ENCODE results near the gene FOXN3. TPM values are rescaled to one million over a fixed set of nuclear protein-coding genes. Genes with fewer than 3 reads are reported as not detected.

Gene FOXN3
- total RNA-seq, 2 donors from 2014 or later: 115 to 119 TPM

GRCh38 chr14:89417465-89418225, 612 bp upstream of the FOXN3 start:
- intact Hi-C loops (cut with DNase I): loop anchor here in 1 of 2 donors (5.0 to 10.0 kb wide), 4 partner anchors 113 to 373 kb away; no protein-coding TSS in a partner anchor
- peak; percentile 42 to 43 for ATAC-seq
- DNase-seq: peak; percentile 62

- DNase-seq (peak; percentile 96), ATAC-seq (peak; percentile 90 to 91)
- intact Hi-C loops (cut with DNase I): loop anchor here in 1 of 2 donors (5.0 to 10.0 kb wide), 4 partner anchors 111 to 371 kb away; no protein-coding TSS in a partner anchor
Measured at GRCh38 chr14:89416002-89416995, 734 bp downstream of the FOXN3 start.

GRCh38 chr14:89415159-89415558, 1.9 kb downstream of the FOXN3 start:
- no peak for ATAC-seq
- intact Hi-C loops (cut with DNase I): loop anchor here in 1 of 2 donors (5.0 to 10.0 kb wide), 4 partner anchors 110 to 370 kb away; no protein-coding TSS in a partner anchor
- no peak for DNase-seq

- intact Hi-C loops (cut with DNase I): loop anchor here in 1 of 2 donors (10.0 kb wide), 3 partner anchors 107 to 367 kb away; no protein-coding TSS in a partner anchor
- ATAC-seq (no peak), DNase-seq (no peak)
Measured at GRCh38 chr14:89411976-89412375, 5.1 kb downstream of the FOXN3 start.

GRCh38 chr14:89409961-89410360, 7.1 kb downstream of the FOXN3 start:
- peak in 1 of 2 donors; percentile 31 for ATAC-seq
- intact Hi-C loops (cut with DNase I): loop anchor here in 1 of 2 donors (10.0 kb wide), 3 partner anchors 105 to 365 kb away; no protein-coding TSS in a partner anchor
- DNase-seq: no peak

- DNase-seq: no peak
- intact Hi-C loops (cut with DNase I): no loop called here
- ATAC-seq: peak in 1 of 2 donors; percentile 21
Measured at GRCh38 chr14:89408907-89409700, 7.9 kb downstream of the FOXN3 start.

GRCh38 chr14:89407856-89408255, 9.2 kb downstream of the FOXN3 start:
- ATAC-seq (peak in 1 of 2 donors; percentile 63), DNase-seq (no peak)
- intact Hi-C loops (cut with DNase I): no loop called here

- peak; percentile 29 to 66 for ATAC-seq
- intact Hi-C loops (cut with DNase I): no loop called here
Measured at GRCh38 chr14:89406941-89407340, 10.1 kb downstream of the FOXN3 start.

GRCh38 chr14:89406361-89406760, 10.7 kb downstream of the FOXN3 start:
- ATAC-seq: no peak
- intact Hi-C loops (cut with DNase I): no loop called here
- DNase-seq: no peak

More at GRCh38 chr14:89406941-89407340, 10.1 kb downstream of the FOXN3 start:
- DNase-seq: no peak

- intact Hi-C loops (cut with DNase I): no loop called here
- DNase-seq (no peak), ATAC-seq (no peak)
Measured at GRCh38 chr14:89405712-89406111, 11.3 kb downstream of the FOXN3 start.

- ATAC-seq: no peak
- intact Hi-C loops (cut with DNase I): no loop called here
- DNase-seq: no peak
Measured at GRCh38 chr14:89402363-89402762, 14.7 kb downstream of the FOXN3 start.

- intact Hi-C loops (cut with DNase I): no loop called here
- DNase-seq (no peak), ATAC-seq (no peak)
Measured at GRCh38 chr14:89401761-89402160, 15.3 kb downstream of the FOXN3 start.

GRCh38 chr14:89401241-89401640, 15.8 kb downstream of the FOXN3 start:
- DNase-seq: no peak
- intact Hi-C loops (cut with DNase I): no loop called here

GRCh38 chr14:89400529-89400928, 16.5 kb downstream of the FOXN3 start:
- DNase-seq (no peak), ATAC-seq (no peak)
- intact Hi-C loops (cut with DNase I): no loop called here

More at GRCh38 chr14:89401241-89401640, 15.8 kb downstream of the FOXN3 start:
- no peak for ATAC-seq

GRCh38 chr14:89399594-89400068, 17.4 kb downstream of the FOXN3 start:
- ATAC-seq (peak; percentile 36 to 58), DNase-seq (no peak)
- intact Hi-C loops (cut with DNase I): no loop called here

GRCh38 chr14:89399157-89399556, 17.9 kb downstream of the FOXN3 start:
- peak; percentile 33 to 35 for ATAC-seq
- intact Hi-C loops (cut with DNase I): no loop called here
- no peak for DNase-seq

GRCh38 chr14:89397569-89398230, 19.3 kb downstream of the FOXN3 start:
- DNase-seq: no peak
- ATAC-seq: peak in 1 of 2 donors; percentile 16
- intact Hi-C loops (cut with DNase I): no loop called here

GRCh38 chr14:89394972-89395371, 22.1 kb downstream of the FOXN3 start:
- DNase-seq: no peak

More at GRCh38 chr14:89394972-89395371, 22.1 kb downstream of the FOXN3 start:
- intact Hi-C loops (cut with DNase I): no loop called here
- peak in 1 of 2 donors; percentile 36 for ATAC-seq
